GM12878 (cell line): ENCODE results near the gene TRPM1. TPM values are rescaled to one million over a fixed set of nuclear protein-coding genes. Genes with fewer than 3 reads are reported as not detected.

ENCODE experiments used
- ATAC-seq: fragments of 200-7000 bp; cut with Tn5 transposase; 3 replicates; pipeline ENCODE4 v1.9.1; 2020; ENCODE audit warnings: mild to moderate bottlenecking, moderate library complexity
- BruUV-seq: library from RNA; stranded (reverse); fragments of 400-500 nt; replicated peaks from 2 replicates; lab custom pipeline; 2021; lab: Mats Ljungman, UMichigan
- CTCF ChIA-PET: fragments of 300-600 bp; sonication (Branson Sonifier 250); formaldehyde crosslinking; extraction: SDS; loops from one replicate; lab custom pipeline; 2021; ENCODE audit warnings: inconsistent platforms; lab: Yijun Ruan, JAX
- POLR2A ChIA-PET: fragments of 350-600 bp; formaldehyde crosslinking; extraction: SDS; loops from one replicate; lab custom pipeline; 2021; ENCODE audit warnings: inconsistent platforms; lab: Charles Lee
- RAD21 ChIA-PET: fragments of 300-600 bp; sonication (Branson Sonifier 250); formaldehyde crosslinking; loops from one replicate; lab custom pipeline; 2023; ENCODE audit warnings: antibody characterized with exemption; ENCODE audit not compliant: unreplicated experiment; lab: Charles Lee
- SMC1A ChIA-PET: fragments of 300-600 bp; sonication (Branson Sonifier 250); formaldehyde crosslinking; loops from one replicate; lab custom pipeline; 2023; ENCODE audit not compliant: unreplicated experiment, uncharacterized antibody; lab: Charles Lee
- DNase-seq: peaks from one replicate; pipeline ENCODE4 v3.0.0-alpha.2; 2011; ENCODE audit warnings: low read depth, low spot score
- FAIRE-seq: peaks from 3 replicates; lab custom pipeline; 2011; peaks lifted over from hg19 to GRCh38; lab: Jason Lieb, UNC
- H2AFZ ChIP-seq: 2 replicates; pipeline ENCODE4 v1.6.0; 2011; ENCODE audit warnings: low read depth, low read length, control low read depth; ENCODE audit not compliant: control insufficient read depth
- H3K27ac ChIP-seq: 2 replicates; pipeline ENCODE4 v1.5.1; 2011; ENCODE audit warnings: control low read depth; ENCODE audit not compliant: control insufficient read depth, insufficient read depth
- H3K27me3 ChIP-seq, 2 experiments: replicated peaks in 1 of 2; 2 replicates each; pipeline versions ENCODE4 v1.6.0 to v1.6.1; 2011; ENCODE audit warnings: low read length in 1 of 2; ENCODE audit not compliant: control insufficient read depth in 2 of 2, insufficient read depth in 2 of 2
- H3K36me3 ChIP-seq, 2 experiments: 2 replicates each; pipeline ENCODE4 v1.5.1; 2011; ENCODE audit warnings: low read length in 1 of 2; ENCODE audit not compliant: control insufficient read depth in 2 of 2, insufficient read depth in 2 of 2
- H3K4me1 ChIP-seq: 2 replicates; pipeline ENCODE4 v1.6.1; 2011; ENCODE audit warnings: mild to moderate bottlenecking, low read length, moderate library complexity, mixed read lengths; ENCODE audit not compliant: control insufficient read depth, insufficient read depth
- H3K4me2 ChIP-seq: 2 replicates; pipeline ENCODE4 v1.6.0; 2011; ENCODE audit warnings: control low read depth; ENCODE audit not compliant: control insufficient read depth, insufficient read depth
- H3K4me3 ChIP-seq: fragments of 200-600 bp; sonication (generic); 2 replicates; pipeline ENCODE4 v1.5.1; 2016
- H3K79me2 ChIP-seq: 2 replicates; pipeline ENCODE4 v1.6.0; 2011; ENCODE audit warnings: low read length; ENCODE audit not compliant: control insufficient read depth, insufficient read depth
- H3K9ac ChIP-seq: 2 replicates; pipeline ENCODE4 v1.8.0; 2011; ENCODE audit warnings: low read length, control low read depth, mixed read lengths; ENCODE audit not compliant: control insufficient read depth, insufficient read depth
- H3K9me3 ChIP-seq: replicated peaks from 3 replicates; pipeline ENCODE4 v1.5.1; 2011; ENCODE audit warnings: mild to moderate bottlenecking, low read length; ENCODE audit not compliant: control insufficient read depth, insufficient read depth
- H4K20me1 ChIP-seq: 2 replicates; pipeline ENCODE4 v1.6.0; 2011; ENCODE audit not compliant: control insufficient read depth, insufficient read depth
- ASH2L ChIP-seq: fragments of 300-600, 200-600 bp; sonication (generic); IDR thresholded peaks from 2 replicates; pipeline ENCODE4 v1.6.1; 2017; ENCODE audit warnings: low read depth, mild to moderate bottlenecking, borderline replicate concordance
- CTCF ChIP-seq, 3 experiments: IDR thresholded peaks in 2 of 3; conservative IDR thresholded peaks in 1 of 3; 2 replicates each; pipeline ENCODE4 v1.5.1; 2011; ENCODE audit warnings: low read depth in 3 of 3, low read length in 3 of 3, mild to moderate bottlenecking in 3 of 3, control low read depth in 2 of 3, moderate library complexity in 2 of 3, inconsistent platforms in 1 of 3, mixed read lengths in 1 of 3; ENCODE audit not compliant: control insufficient read depth in 2 of 3, insufficient read depth in 1 of 3; ENCODE audit errors: extremely low read depth in 1 of 3
- E4F1 ChIP-seq: fragments of 450-650 bp; IDR thresholded peaks from 2 replicates; pipeline ENCODE4 v1.6.1; 2018; ENCODE audit warnings: borderline replicate concordance, mild to moderate bottlenecking; ENCODE audit not compliant: partially characterized antibody
- EGR1 ChIP-seq, 2 experiments: IDR thresholded peaks; 1 replicate in 1 of 2; 2 replicates in 1 of 2; pipeline ENCODE4 v1.6.1; 2011 to 2012; ENCODE audit warnings: low read depth in 2 of 2, low read length in 2 of 2, borderline replicate concordance in 1 of 2, mild to moderate bottlenecking in 1 of 2, moderate library complexity in 1 of 2
- EP300 ChIP-seq, 2 experiments: fragments of 150-350 bp in 1 of 2; IDR thresholded peaks; 2 replicates each; pipeline ENCODE4 v1.6.1; 2011 to 2012; ENCODE audit warnings: low read depth in 2 of 2, low read length in 2 of 2, borderline replicate concordance in 1 of 2, improper control_type of control experiment in 1 of 2, inconsistent platforms in 1 of 2; ENCODE audit not compliant: control insufficient read depth in 1 of 2
- HDAC6 ChIP-seq: fragments of 200-600 bp; sonication (generic); IDR thresholded peaks from one replicate; pipeline ENCODE4 v1.8.0; 2017; ENCODE audit warnings: antibody characterized with exemption; ENCODE audit not compliant: unreplicated experiment
- HSF1 ChIP-seq: fragments of 150-350 bp; IDR thresholded peaks from 2 replicates; pipeline ENCODE4 v1.6.1; 2014; ENCODE audit warnings: mild to moderate bottlenecking, low read depth, low read length
- NFIC ChIP-seq: IDR thresholded peaks from 2 replicates; pipeline ENCODE4 v1.6.1; 2012; ENCODE audit warnings: low read depth, mild to moderate bottlenecking, inconsistent platforms, low read length, moderate library complexity
- NR2F1 ChIP-seq: fragments of 450-650 bp; conservative IDR thresholded peaks from 2 replicates; pipeline ENCODE4 v1.6.1; 2017; ENCODE audit warnings: mild to moderate bottlenecking
- POLR2AphosphoS2 ChIP-seq: IDR thresholded peaks from 2 replicates; pipeline ENCODE4 v1.6.1; 2011; ENCODE audit warnings: low read depth, mild to moderate bottlenecking, low read length, improper control_type of control experiment, moderate library complexity
- RBBP5 ChIP-seq: fragments of 200-600 bp; sonication (generic); conservative IDR thresholded peaks from 2 replicates; pipeline ENCODE4 v1.6.1; 2016
- RELA ChIP-seq: fragments of 450-650 bp; IDR thresholded peaks from 2 replicates; pipeline ENCODE4 v1.8.0; 2014; ENCODE audit warnings: borderline replicate concordance; ENCODE audit not compliant: partially characterized antibody
- RFX5 ChIP-seq: IDR thresholded peaks from 2 replicates; pipeline ENCODE4 v1.6.1; 2011; ENCODE audit warnings: low read depth, low read length, improper control_type of control experiment
- STAT1 ChIP-seq: fragments of 450-650 bp; conservative IDR thresholded peaks from 2 replicates; pipeline ENCODE4 v1.6.1; 2014; ENCODE audit warnings: antibody characterized with exemption, mild to moderate bottlenecking
- YY1 ChIP-seq: IDR thresholded peaks from 2 replicates; pipeline ENCODE4 v1.6.1; 2011; ENCODE audit warnings: low read depth, mild to moderate bottlenecking, low read length
- WGBS: methylation state at CpG from one replicate; pipeline ENCODE4 v1.1.6; 2016; ENCODE audit warnings: low lambda C conversion rate; ENCODE audit not compliant: insufficient replicate concordance, insufficient coverage; ENCODE audit errors: missing lambda C conversion rate; 5-methylcytosine and 5-hydroxymethylcytosine counted together
- in situ Hi-C: fragments of 300-500 bp; cut with MboI; formaldehyde crosslinking; loops from 9 replicates; pipeline ENCODE4 v1.14.3; 2018; ENCODE audit warnings: mixed read lengths
- intact Hi-C: fragments of 100-400 bp; cut with micrococcal nuclease; formaldehyde crosslinking; loops from one replicate; pipeline ENCODE4 v1.14.2; 2022; ENCODE audit not compliant: unreplicated experiment
- polyA plus RNA-seq, 11 experiments: library from polyadenylated mRNA; depleted of rRNA in 4 of 11; unstranded in 6 of 11; stranded (reverse) in 5 of 11; fragments of >200 nt; fragmentation: Nextera tagmentation in 4 of 11; fragmentation: Illumina TruSeq in 1 of 11; extraction: Ambion mirVana in 4 of 11; extraction: Trizol in 1 of 11; gene quantifications; 1 replicate in 1 of 11; 2 replicates in 10 of 11; pipeline versions ENCODE4 v1.2.1 to v1.2.3, GENCODE V29; 2011 to 2016; ENCODE audit warnings: inconsistent platforms in 2 of 11, missing spikeins in 2 of 11, low read depth in 1 of 11
- total RNA-seq, 4 experiments: library from RNA; depleted of rRNA in 3 of 4; stranded (reverse); fragments of >200 nt in 3 of 4; fragmentation: Illumina TruSeq in 1 of 4; extraction: Trizol in 1 of 4; gene quantifications; 2 replicates each; pipeline versions ENCODE4 v1.2.1 to v1.2.3, GENCODE V29; 2013 to 2021

TRPM1 gene
- total and polyA plus RNA-seq, 10 of the 15 experiments (the other 5 are each of a cell fraction or from before 2014, with no cell fraction given): 0.01 to 0.10 (median 0.05) TPM; not detected in 4

GRCh38 chr15:31147944-31148296, 46.4 kb upstream of the TRPM1 start:
- H3K4me2 ChIP-seq: no peak overlapping the region
- POLR2A ChIA-PET: no interaction called here
- CTCF ChIA-PET: interaction anchor here (1.7 kb wide), 1 partner anchor 21 kb away, joined by 3 read pairs; no protein-coding TSS in a partner anchor
- DNase-seq: no peak
- H3K27ac ChIP-seq: no peak overlapping the region
- no peaks in the 10 kb centered on the region for H4K20me1 ChIP-seq
- H3K79me2 ChIP-seq: no peaks in the 10 kb centered on the region
- H3K9me3 ChIP-seq: no peaks in the 10 kb centered on the region; the same call in 2 of the 3 replicates
- FAIRE-seq: no peak
- ATAC-seq: no peak
- no peak overlapping the region for H3K9ac ChIP-seq
- H2AFZ ChIP-seq: no peak overlapping the region
- H3K27me3 ChIP-seq: no peaks in the 10 kb centered on the region
- intact Hi-C loops (no loop called here), in situ Hi-C loops (no loop called here)
- WGBS: 52% methylated on average over 4 of the region's 4 CpGs
- RAD21 ChIA-PET: no interaction called here
- H3K36me3 ChIP-seq: no peaks in the 10 kb centered on the region
- BruUV-seq: no TSS peak
- H3K4me3 ChIP-seq: no peak overlapping the region
- SMC1A ChIA-PET: no interaction called here
- no peaks in the 10 kb centered on the region for H3K4me1 ChIP-seq
- TF ChIP-seq STAT1: no peak
- no peak for TF ChIP-seq RBBP5
- TF ChIP-seq POLR2AphosphoS2: no peak
- TF ChIP-seq HSF1: no peak
- no peak for TF ChIP-seq E4F1
- no peak for TF ChIP-seq RFX5
- no peak for TF ChIP-seq ASH2L
- TF ChIP-seq EP300 (IDR thresholded peaks at IDR 0.05; ENCODE audit: borderline replicate concordance in 1 of 2, control insufficient read depth in 1 of 2, low read depth in 2 of 2, low read length in 2 of 2): no peak
- no peak for TF ChIP-seq NFIC
- no peak for TF ChIP-seq CTCF (IDR thresholded peaks at IDR 0.05 in 2 of 3, conservative IDR thresholded peaks at IDR 0.05 in 1 of 3; ENCODE audit: control insufficient read depth in 2 of 3, extremely low read depth in 1 of 3, insufficient read depth in 1 of 3, low read depth in 3 of 3, low read length in 3 of 3)
- TF ChIP-seq NR2F1: no peak
- no peak for TF ChIP-seq YY1
- TF ChIP-seq RELA: no peak
- TF ChIP-seq EGR1 (IDR thresholded peaks at IDR 0.05; ENCODE audit: borderline replicate concordance in 1 of 2, low read depth in 2 of 2, low read length in 2 of 2): no peak
- TF ChIP-seq HDAC6: no peak
- TF ChIP-seq, all 136 proteins: peak for 0
